Mesenchymal stem cell (in vitro differentiated cells and primary cell): ENCODE data around the gene CYTH1.

Experiments
- DNase-seq: peaks from one replicate; pipeline ENCODE4 v3.0.0-alpha.2; 2013
- H2AFZ ChIP-seq: one replicate; pipeline ENCODE4 v1.6.1; 2013; ENCODE audit warnings: low read depth, mild to moderate bottlenecking, control low read depth, inconsistent platforms, low read length, moderate library complexity
- H2AK5ac ChIP-seq: 2 replicates; pipeline ENCODE4 v1.6.1; 2013; ENCODE audit warnings: low read length, moderate library complexity, mild to moderate bottlenecking, inconsistent platforms; ENCODE audit not compliant: severe bottlenecking
- H2BK120ac ChIP-seq: one replicate; pipeline ENCODE4 v1.6.1; 2013; ENCODE audit warnings: low read depth, mild to moderate bottlenecking, inconsistent platforms, low read length, moderate library complexity
- H2BK12ac ChIP-seq, 2 experiments: one replicate each; pipeline ENCODE4 v1.6.1; 2013; ENCODE audit warnings: inconsistent platforms in 2 of 2, low read length in 2 of 2, mild to moderate bottlenecking in 2 of 2, moderate library complexity in 2 of 2, control low read depth in 1 of 2
- H2BK15ac ChIP-seq: one replicate; pipeline ENCODE4 v1.6.1; 2013; ENCODE audit warnings: mild to moderate bottlenecking, low read depth, inconsistent platforms; ENCODE audit not compliant: poor library complexity, severe bottlenecking
- H2BK5ac ChIP-seq: 2 replicates; pipeline ENCODE4 v1.6.1; 2013; ENCODE audit warnings: low read depth, mild to moderate bottlenecking, low read length, control low read depth, inconsistent platforms; ENCODE audit not compliant: poor library complexity, severe bottlenecking
- H3K14ac ChIP-seq, 2 experiments: one replicate each; pipeline ENCODE4 v1.6.1; 2013; ENCODE audit warnings: inconsistent platforms in 2 of 2, low read length in 2 of 2, control low read depth in 1 of 2, mild to moderate bottlenecking in 1 of 2, moderate library complexity in 1 of 2
- H3K18ac ChIP-seq, 2 experiments: one replicate each; pipeline ENCODE4 v1.6.1; 2013; ENCODE audit warnings: inconsistent platforms in 2 of 2, low read length in 2 of 2, control low read depth in 1 of 2, low read depth in 1 of 2, mild to moderate bottlenecking in 1 of 2
- H3K23ac ChIP-seq, 2 experiments: one replicate each; pipeline ENCODE4 v1.6.1; 2013; ENCODE audit warnings: inconsistent platforms in 2 of 2, low read length in 2 of 2, mild to moderate bottlenecking in 2 of 2, moderate library complexity in 2 of 2, control low read depth in 1 of 2
- H3K27ac ChIP-seq: 2 replicates; pipeline ENCODE4 v1.5.1; 2013; ENCODE audit warnings: mild to moderate bottlenecking, moderate library complexity, low read length, control low read depth, inconsistent platforms; ENCODE audit not compliant: poor library complexity, severe bottlenecking
- H3K27me3 ChIP-seq, 2 experiments: 2 replicates each; pipeline versions ENCODE4 v1.6.1 to v1.7.0; 2013; ENCODE audit warnings: low read length in 2 of 2, mild to moderate bottlenecking in 2 of 2, moderate library complexity in 2 of 2, control low read depth in 1 of 2, inconsistent platforms in 1 of 2; ENCODE audit not compliant: control insufficient read depth in 1 of 2, insufficient read depth in 1 of 2
- H3K36me3 ChIP-seq, 2 experiments: 2 replicates each; pipeline versions ENCODE4 v1.6.1 to v1.7.0; 2013; ENCODE audit warnings: low read length in 2 of 2, control low read depth in 1 of 2, inconsistent platforms in 1 of 2, low read depth in 1 of 2, mild to moderate bottlenecking in 1 of 2; ENCODE audit not compliant: insufficient read depth in 2 of 2, control insufficient read depth in 1 of 2
- H3K4ac ChIP-seq, 2 experiments: one replicate each; pipeline ENCODE4 v1.6.1; 2013; ENCODE audit warnings: inconsistent platforms in 2 of 2, low read length in 2 of 2, mild to moderate bottlenecking in 2 of 2, moderate library complexity in 2 of 2, control low read depth in 1 of 2, low read depth in 1 of 2
- H3K4me1 ChIP-seq: 2 replicates; pipeline ENCODE4 v1.6.1; 2013; ENCODE audit warnings: low read depth, low read length, control low read depth; ENCODE audit not compliant: control insufficient read depth, insufficient read depth
- H3K4me2 ChIP-seq: 2 replicates; pipeline ENCODE4 v1.6.1; 2013; ENCODE audit warnings: low read length, mild to moderate bottlenecking, inconsistent platforms; ENCODE audit not compliant: poor library complexity, severe bottlenecking
- H3K4me3 ChIP-seq, 2 experiments: 2 replicates each; pipeline versions ENCODE4 v1.5.1 to v1.7.0; 2013; ENCODE audit warnings: low read length in 2 of 2, mild to moderate bottlenecking in 2 of 2, control low read depth in 1 of 2, low read depth in 1 of 2; ENCODE audit not compliant: insufficient read depth in 1 of 2
- H3K79me1 ChIP-seq: replicated peaks from 2 replicates; pipeline ENCODE4 v1.6.1; 2013; ENCODE audit warnings: mild to moderate bottlenecking, control low read depth, low read length, inconsistent platforms; ENCODE audit not compliant: poor library complexity, severe bottlenecking
- H3K9ac ChIP-seq: 2 replicates; pipeline ENCODE4 v1.7.0; 2013; ENCODE audit warnings: mild to moderate bottlenecking, low read length, moderate library complexity
- H3K9me3 ChIP-seq: 2 replicates; pipeline ENCODE4 v1.7.0; 2013; ENCODE audit warnings: mild to moderate bottlenecking, low read length; ENCODE audit not compliant: control insufficient read depth
- H4K8ac ChIP-seq: one replicate; pipeline ENCODE4 v1.6.1; 2013; ENCODE audit warnings: inconsistent platforms, mild to moderate bottlenecking, low read length, moderate library complexity
- H4K91ac ChIP-seq: one replicate; pipeline ENCODE4 v1.6.1; 2013; ENCODE audit warnings: mild to moderate bottlenecking, low read length, inconsistent platforms
- WGBS: methylation state at CpG from one replicate; pipeline ENCODE4 v1.1.7; 2013; ENCODE audit warnings: mixed read lengths; 5-methylcytosine and 5-hydroxymethylcytosine counted together

CYTH1 gene

DNA sequence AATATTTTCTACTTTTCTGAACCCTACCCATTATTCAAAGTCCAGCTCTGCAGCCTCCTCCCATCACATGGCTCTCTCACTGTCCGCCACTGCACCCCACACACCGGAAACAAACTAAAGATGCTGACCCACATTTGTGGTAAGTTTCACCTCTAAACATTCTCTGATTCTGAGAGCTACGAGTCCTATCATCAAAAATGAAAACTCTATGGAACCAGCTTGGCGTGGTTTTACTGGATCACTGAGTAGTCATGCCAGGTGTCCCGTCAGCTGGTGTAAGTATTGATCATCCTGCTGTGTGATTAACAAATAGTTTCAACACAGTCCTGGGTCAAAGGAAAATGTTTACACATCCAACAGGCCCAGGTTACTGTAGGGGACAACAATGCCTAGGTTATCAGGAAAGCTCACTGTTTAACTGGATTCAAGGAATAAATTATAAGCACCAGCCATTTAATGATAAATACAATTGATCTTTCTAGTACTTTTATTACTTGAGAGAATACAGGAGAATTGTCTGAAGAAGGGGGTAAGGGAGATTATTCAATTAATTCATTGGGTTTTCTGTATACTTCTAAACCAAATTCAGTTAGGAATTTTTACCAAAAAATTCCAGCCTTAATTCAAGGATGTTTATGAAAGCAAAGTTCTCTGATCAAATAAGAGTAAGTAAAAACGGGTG lies 33.9 kb downstream of the CYTH1 start:
- no peak overlapping the region for H4K91ac ChIP-seq
- no peak overlapping the region for H2BK120ac ChIP-seq
- no peak overlapping the region for H3K4me2 ChIP-seq
- no peaks in the 10 kb centered on the region for H3K9me3 ChIP-seq
- no peak overlapping the region for H2BK15ac ChIP-seq
- H3K79me1 ChIP-seq = peaks cover 36% of the 10 kb centered on the region
- no peak overlapping the region for H4K8ac ChIP-seq
- H2AFZ ChIP-seq = no peak overlapping the region
- 97% methylated on average over 6 of the region's 6 CpGs for WGBS
- no peak overlapping the region for H3K18ac ChIP-seq
- H3K4me1 ChIP-seq = peaks cover 5% of the 10 kb centered on the region
- DNase-seq = no peak
- no peak overlapping the region for H3K23ac ChIP-seq
- no peak overlapping the region for H2AK5ac ChIP-seq
- H3K4me3 ChIP-seq = peak overlapping the region in 1 of 2 experiments; percentile 10
- H3K36me3 ChIP-seq = peaks cover 0 to 3% of the 10 kb centered on the region in 2 experiments
- H2BK5ac ChIP-seq = no peak overlapping the region
- no peak overlapping the region for H3K4ac ChIP-seq
- no peak overlapping the region for H3K27ac ChIP-seq
- H2BK12ac ChIP-seq = no peak overlapping the region
- H3K14ac ChIP-seq = no peak overlapping the region
- no peaks in the 10 kb centered on the region for H3K27me3 ChIP-seq
- H3K9ac ChIP-seq = peak overlapping the region; percentile 79

GRCh38 chr17:78747488-78747887 lies 34.6 kb downstream of the CYTH1 start:
- Histone ChIP-seq H2AK5ac (no peak overlapping the region), H3K27me3 (no peaks in the 10 kb centered on the region), H2BK12ac (no peak overlapping the region), H3K4me2 (no peak overlapping the region), H2BK15ac (no peak overlapping the region), H2BK5ac (no peak overlapping the region), H3K4me3 (peak overlapping the region in 1 of 2 experiments; percentile 3), H3K18ac (no peak overlapping the region), H3K9ac (peak overlapping the region; percentile 79), H4K8ac (no peak overlapping the region), H3K79me1 (peaks cover 36% of the 10 kb centered on the region), H3K4ac (no peak overlapping the region), H3K9me3 (no peaks in the 10 kb centered on the region), H4K91ac (no peak overlapping the region), H3K36me3 (peaks cover 0 to 3% of the 10 kb centered on the region in 2 experiments), H3K27ac (no peak overlapping the region), H2AFZ (no peak overlapping the region), H3K23ac (no peak overlapping the region), H3K4me1 (peaks cover 5% of the 10 kb centered on the region), H3K14ac (no peak overlapping the region), H2BK120ac (no peak overlapping the region)
- 95% methylated on average over 1 of the region's 2 CpGs for WGBS
- no peak for DNase-seq

DNA sequence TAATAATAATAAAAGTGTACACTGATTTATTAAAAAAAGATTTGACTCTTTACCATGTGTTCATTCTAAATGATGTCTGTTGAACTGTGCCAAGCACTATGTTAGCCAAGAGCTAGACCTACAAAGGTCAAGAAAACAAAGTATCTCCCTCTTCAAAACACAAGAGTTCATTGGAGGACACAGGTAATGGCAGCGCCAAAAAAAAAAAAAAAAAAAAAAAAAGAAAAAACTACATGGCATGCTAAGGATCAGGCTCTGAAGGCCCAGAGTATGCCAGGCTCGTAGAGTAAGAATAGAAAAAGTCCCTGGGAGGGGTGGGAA lies 35.2 kb downstream of the CYTH1 start:
- Histone ChIP-seq H3K4me1 (peaks cover 5% of the 10 kb centered on the region), H3K23ac (no peak overlapping the region), H2BK12ac (no peak overlapping the region), H4K8ac (no peak overlapping the region), H3K36me3 (peaks cover 0 to 3% of the 10 kb centered on the region in 2 experiments), H4K91ac (no peak overlapping the region), H2AFZ (no peak overlapping the region), H3K4me2 (no peak overlapping the region), H3K9me3 (no peaks in the 10 kb centered on the region), H3K18ac (no peak overlapping the region), H2BK15ac (no peak overlapping the region), H3K14ac (no peak overlapping the region), H3K27ac (no peak overlapping the region), H3K9ac (no peak overlapping the region), H3K27me3 (no peaks in the 10 kb centered on the region), H3K4ac (no peak overlapping the region), H2AK5ac (no peak overlapping the region), H3K79me1 (peaks cover 40% of the 10 kb centered on the region), H3K4me3 (no peak overlapping the region), H2BK120ac (no peak overlapping the region), H2BK5ac (no peak overlapping the region)
- 95% methylated on average over 2 of the region's 2 CpGs for WGBS
- no peak for DNase-seq

DNA sequence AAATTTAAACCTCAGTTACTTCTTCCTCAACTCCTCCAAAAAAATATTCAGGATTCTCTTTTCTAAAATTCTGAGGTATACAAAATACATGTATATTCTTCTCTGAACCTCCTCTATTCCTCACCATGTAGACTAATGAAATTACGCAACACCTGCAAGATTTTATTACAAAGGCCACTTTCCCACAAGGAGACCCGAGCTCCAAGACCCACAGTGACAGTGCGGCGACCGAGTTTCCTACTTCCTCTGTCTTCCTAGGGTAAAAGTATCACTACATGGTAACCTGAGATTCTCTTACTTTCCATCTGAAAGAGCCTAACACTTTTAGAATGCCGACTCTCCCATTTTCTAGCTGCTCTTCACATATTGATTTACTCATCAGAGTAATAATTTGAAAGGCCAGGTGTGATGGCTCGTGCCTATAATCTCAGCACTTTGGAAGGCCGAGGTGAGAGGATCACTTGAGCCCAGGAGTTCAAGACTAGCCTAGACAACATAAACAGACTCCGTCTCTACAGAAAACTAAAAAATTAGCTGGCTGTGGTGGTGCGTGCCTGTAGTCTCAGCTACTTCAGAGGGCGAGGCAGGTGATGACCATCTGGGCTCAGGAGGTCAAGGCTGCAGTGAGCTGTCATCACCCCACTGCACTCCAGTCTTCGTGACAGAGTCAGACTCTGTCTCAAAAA lies 35.7 kb downstream of the CYTH1 start:
- no peak overlapping the region for H3K4ac ChIP-seq
- H4K91ac ChIP-seq = no peak overlapping the region
- H3K36me3 ChIP-seq = peaks cover 0 to 3% of the 10 kb centered on the region in 2 experiments
- H2BK12ac ChIP-seq = peak overlapping the region in 1 of 2 experiments; percentile 54
- no peak overlapping the region for H3K23ac ChIP-seq
- no peak overlapping the region for H2BK120ac ChIP-seq
- DNase-seq = no peak
- no peak overlapping the region for H3K4me2 ChIP-seq
- H3K27ac ChIP-seq = no peak overlapping the region
- no peak overlapping the region for H2AFZ ChIP-seq
- H2AK5ac ChIP-seq = no peak overlapping the region
- H3K4me1 ChIP-seq = peaks cover 8% of the 10 kb centered on the region
- H3K9me3 ChIP-seq = no peaks in the 10 kb centered on the region
- peak overlapping the region in 1 of 2 experiments; percentile 26 for H3K14ac ChIP-seq
- H3K4me3 ChIP-seq = no peak overlapping the region
- no peak overlapping the region for H3K9ac ChIP-seq
- H2BK5ac ChIP-seq = no peak overlapping the region
- H3K79me1 ChIP-seq = peaks cover 44% of the 10 kb centered on the region
- peak overlapping the region in 1 of 2 experiments; percentile 78 for H3K18ac ChIP-seq
- no peak overlapping the region for H2BK15ac ChIP-seq
- H3K27me3 ChIP-seq = no peaks in the 10 kb centered on the region
- 89% methylated on average over 11 of the region's 12 CpGs for WGBS
- H4K8ac ChIP-seq = no peak overlapping the region
